Ishikawa (cell line): ENCODE results near the gene SKAP1.

Experiments used
- CEBPB ChIP-seq: IDR thresholded peaks from 2 replicates; pipeline ENCODE4 v1.6.1; 2012
- CREB1 ChIP-seq: IDR thresholded peaks from 2 replicates; pipeline ENCODE4 v1.6.1; 2012; ENCODE audit warnings: low read depth
- EGR1 ChIP-seq: IDR thresholded peaks from 2 replicates; pipeline ENCODE4 v1.6.1; 2012
- EP300 ChIP-seq: IDR thresholded peaks from 2 replicates; pipeline ENCODE4 v1.6.1; 2012; ENCODE audit warnings: borderline replicate concordance
- FOXM1 ChIP-seq: IDR thresholded peaks from 2 replicates; pipeline ENCODE4 v1.6.1; 2012; ENCODE audit warnings: low read depth, borderline replicate concordance
- NFIC ChIP-seq: IDR thresholded peaks from 2 replicates; pipeline ENCODE4 v1.6.1; 2012
- RAD21 ChIP-seq: IDR thresholded peaks from 2 replicates; pipeline ENCODE4 v1.6.1; 2012; ENCODE audit warnings: low read depth
- REST ChIP-seq: IDR thresholded peaks from 2 replicates; pipeline ENCODE4 v1.6.1; 2012; ENCODE audit warnings: low read depth, mild to moderate bottlenecking
- TAF1 ChIP-seq: IDR thresholded peaks from 2 replicates; pipeline ENCODE4 v1.6.1; 2012; ENCODE audit warnings: low read depth, mild to moderate bottlenecking
- YY1 ChIP-seq: IDR thresholded peaks from 2 replicates; pipeline ENCODE4 v1.6.1; 2012; ENCODE audit warnings: low read depth
- ZBTB7A ChIP-seq: IDR thresholded peaks from 2 replicates; pipeline ENCODE4 v1.6.1; 2012; ENCODE audit warnings: low read depth
- TF ChIP-seq, protein P1 (sequence below): IDR thresholded peaks from 2 replicates; pipeline ENCODE4 v1.6.1; 2012
- TF ChIP-seq, protein P2 (sequence below): IDR thresholded peaks from 2 replicates; pipeline ENCODE4 v1.6.1; 2012

- TF ChIP-seq CREB1 (no peak), RAD21 (no peak), EGR1 (no peak), YY1 (no peak), REST (no peak), EP300 (no peak), TAF1 (no peak), NFIC (no peak), FOXM1 (no peak), ZBTB7A (no peak), CEBPB (no peak)
- TF ChIP-seq, protein P1, sequence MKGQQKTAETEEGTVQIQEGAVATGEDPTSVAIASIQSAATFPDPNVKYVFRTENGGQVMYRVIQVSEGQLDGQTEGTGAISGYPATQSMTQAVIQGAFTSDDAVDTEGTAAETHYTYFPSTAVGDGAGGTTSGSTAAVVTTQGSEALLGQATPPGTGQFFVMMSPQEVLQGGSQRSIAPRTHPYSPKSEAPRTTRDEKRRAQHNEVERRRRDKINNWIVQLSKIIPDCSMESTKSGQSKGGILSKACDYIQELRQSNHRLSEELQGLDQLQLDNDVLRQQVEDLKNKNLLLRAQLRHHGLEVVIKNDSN: no peak
- TF ChIP-seq, protein P2, sequence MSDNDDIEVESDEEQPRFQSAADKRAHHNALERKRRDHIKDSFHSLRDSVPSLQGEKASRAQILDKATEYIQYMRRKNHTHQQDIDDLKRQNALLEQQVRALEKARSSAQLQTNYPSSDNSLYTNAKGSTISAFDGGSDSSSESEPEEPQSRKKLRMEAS: no peak
Observed at GRCh38 chr17:48244121-48244711, 185.8 kb downstream of the SKAP1 start.
